HepG2 (cell line): ENCODE measurements around the gene BCL2L1. TPM values are rescaled to one million over a fixed set of nuclear protein-coding genes. Genes with fewer than 3 reads are reported as not detected.

ENCODE experiments used
- GLI4 ChIP-seq: sonication (generic); formaldehyde crosslinking; IDR thresholded peaks from 2 replicates; pipeline ENCODE4 v1.5.1; 2020; ENCODE audit warnings: missing genetic modification reagents, mild to moderate bottlenecking, moderate library complexity, borderline replicate concordance
- HNRNPK ChIP-seq: fragments of 200-400 bp; formaldehyde crosslinking; IDR thresholded peaks from 2 replicates; pipeline ENCODE4 v1.6.1; 2018; ENCODE audit warnings: low read length, low read depth, moderate library complexity, mild to moderate bottlenecking; ENCODE audit not compliant: poor library complexity, severe bottlenecking
- HOXA5 ChIP-seq: sonication (generic); formaldehyde crosslinking; IDR thresholded peaks from 2 replicates; pipeline ENCODE4 v1.4.0; 2020; ENCODE audit warnings: missing genetic modification reagents
- LCORL ChIP-seq, 2 experiments: fragments of 450-650 bp in 1 of 2; sonication (generic) in 1 of 2; formaldehyde crosslinking in 1 of 2; IDR thresholded peaks; 2 replicates each; pipeline versions ENCODE4 v1.5.0 to v1.6.1; 2017 to 2020; ENCODE audit warnings: antibody characterized with exemption in 1 of 2, missing genetic modification reagents in 1 of 2
- LRRFIP1 ChIP-seq: sonication (generic); formaldehyde crosslinking; conservative IDR thresholded peaks from 2 replicates; pipeline ENCODE4 v1.4.0; 2020; ENCODE audit warnings: missing genetic modification reagents
- NFAT5 ChIP-seq: sonication (generic); formaldehyde crosslinking; IDR thresholded peaks from 2 replicates; pipeline ENCODE4 v1.4.0; 2020; ENCODE audit warnings: missing genetic modification reagents
- NR2F1 ChIP-seq, 2 experiments: fragments of 450-650 bp in 1 of 2; formaldehyde crosslinking in 1 of 2; IDR thresholded peaks; 2 replicates each; pipeline versions ENCODE4 v1.5.0 to v1.6.1; 2016 to 2020; ENCODE audit warnings: mild to moderate bottlenecking in 1 of 2, missing compliant biosample characterization in 1 of 2, missing genetic modification reagents in 1 of 2, moderate library complexity in 1 of 2
- ZBTB43 ChIP-seq: sonication (generic); formaldehyde crosslinking; conservative IDR thresholded peaks from 2 replicates; pipeline ENCODE4 v1.4.0; 2020; ENCODE audit warnings: missing genetic modification reagents
- ZNF557 ChIP-seq: sonication (generic); formaldehyde crosslinking; IDR thresholded peaks from 2 replicates; pipeline ENCODE4 v1.4.0; 2020; ENCODE audit warnings: missing genetic modification reagents
- ZNF768 ChIP-seq: sonication (generic); formaldehyde crosslinking; IDR thresholded peaks from 2 replicates; pipeline ENCODE4 v1.4.0; 2020; ENCODE audit warnings: missing genetic modification reagents
- polyA plus RNA-seq, 8 experiments: library from polyadenylated mRNA; depleted of rRNA in 3 of 8; stranded (reverse) in 7 of 8; unstranded in 1 of 8; fragments of >200 nt; fragmentation: Illumina TruSeq in 4 of 8; extraction: Trizol in 4 of 8; gene quantifications; 2 replicates each; pipeline versions ENCODE4 v1.2.1 to v1.2.3, GENCODE V29; 2011 to 2016; ENCODE audit warnings: low read depth in 4 of 8, missing spikeins in 1 of 8, mixed read lengths in 1 of 8; ENCODE audit not compliant: insufficient read depth in 1 of 8
- total RNA-seq, 5 experiments: library from RNA; depleted of rRNA; stranded (reverse); fragments of >200 nt; fragmentation: Illumina TruSeq; extraction: Trizol; gene quantifications; 2 replicates each; pipeline ENCODE4 v1.2.3, GENCODE V29; 2016; ENCODE audit warnings: low read depth in 1 of 5

The BCL2L1 gene
- total and polyA plus RNA-seq, 2 of the 13 experiments (the other 11 are each of a cell fraction or from before 2014, with no cell fraction given): 164 to 258 TPM

GRCh38 chr20:31700747-31701146 is 21.9 kb downstream of the BCL2L1 start (continued):
- no peak for TF ChIP-seq LRRFIP1 (CRISPR knock-in tag)
- no peak for TF ChIP-seq NR2F1 (CRISPR knock-in tag; IDR thresholded peaks at IDR 0.05)
- TF ChIP-seq HNRNPK: no peak
- no peak for TF ChIP-seq ZBTB43
- TF ChIP-seq LCORL (IDR thresholded peaks at IDR 0.05): no peak
- no peak for TF ChIP-seq LCORL (CRISPR knock-in tag; IDR thresholded peaks at IDR 0.05)
- no peak for TF ChIP-seq ZNF557 (CRISPR knock-in tag)
- TF ChIP-seq HOXA5 (CRISPR knock-in tag): no peak
- TF ChIP-seq NFAT5 (CRISPR knock-in tag): no peak
- TF ChIP-seq GLI4 (CRISPR knock-in tag): 0 out of 2 replicates have a peak, but pooled peaks have one; percentile 8
- TF ChIP-seq ZNF768 (CRISPR knock-in tag): no peak
